ENCODE measurements around the gene STARD3.

DNA sequence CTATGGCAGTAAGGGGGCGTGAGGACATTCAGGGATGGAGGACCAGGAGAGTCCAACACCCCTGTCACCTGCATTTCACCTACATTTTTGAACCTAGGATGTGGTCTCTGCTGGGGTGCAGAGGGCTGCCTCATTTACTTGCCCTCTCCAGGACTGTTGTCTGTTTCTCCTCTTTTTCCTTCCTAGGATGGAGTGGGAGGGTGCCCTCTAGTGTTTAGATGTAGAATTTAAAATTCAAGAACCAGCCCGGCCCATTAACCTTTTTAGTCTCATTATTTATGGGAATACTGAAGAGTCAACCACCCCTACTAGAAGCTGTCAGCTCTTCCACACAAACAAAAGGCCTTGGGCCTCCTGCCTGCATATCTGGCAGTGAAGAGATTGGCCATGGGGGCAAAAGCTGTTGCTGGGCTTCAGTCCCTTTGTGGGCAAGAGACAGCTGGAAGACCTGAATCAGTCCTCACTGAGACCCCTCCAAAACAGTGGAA lies 2.5 kb upstream of the STARD3 start:
- TF ChIP-seq POLR2AphosphoS5 (IDR thresholded peaks at IDR 0.05; ENCODE audit: low read depth, low read length) (no peak), POLR2A (IDR thresholded peaks at IDR 0.05; ENCODE audit: low read depth, low read length) (no peak)

Data from GM12892 (cell line).